GM19238 (cell line): ENCODE measurements around the gene KCNE1.
"Not testable (repeated sequence)": the region's sequence is repeated elsewhere in the genome, so short reads cannot be mapped to it uniquely, and the experiment has no call there.

Experiments
- DNase-seq: peaks from one replicate; pipeline ENCODE4 v3.0.0; 2011; ENCODE audit warnings: low spot score; ENCODE audit not compliant: insufficient read length

Gene KCNE1

DNA sequence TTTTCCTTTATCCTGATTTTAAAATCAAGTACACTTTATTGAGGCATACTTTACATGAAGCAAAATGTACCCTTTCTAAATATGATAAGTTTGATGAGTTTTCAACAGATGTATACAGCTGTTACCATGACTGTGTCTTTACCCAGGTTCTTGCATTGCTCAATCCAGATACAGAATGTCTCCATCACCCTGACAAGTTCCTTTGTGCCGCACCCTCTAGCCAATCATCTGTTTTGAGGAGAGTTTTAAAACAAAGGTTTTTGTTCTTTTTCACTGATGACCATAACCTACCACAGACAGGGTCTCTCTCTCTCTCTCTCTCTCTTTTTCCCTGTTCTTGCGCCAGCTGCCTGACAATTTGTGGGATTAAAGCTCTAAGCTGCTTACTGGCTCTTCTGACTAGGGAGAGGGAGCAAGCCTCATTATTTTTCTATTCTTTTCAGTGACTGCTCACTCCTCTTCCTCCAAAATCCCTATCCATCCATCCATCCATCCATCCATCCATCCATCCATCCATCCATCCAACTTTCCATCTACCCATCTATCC is 1.2 kb upstream of the KCNE1 start:
- DNase-seq: no peak

DNA sequence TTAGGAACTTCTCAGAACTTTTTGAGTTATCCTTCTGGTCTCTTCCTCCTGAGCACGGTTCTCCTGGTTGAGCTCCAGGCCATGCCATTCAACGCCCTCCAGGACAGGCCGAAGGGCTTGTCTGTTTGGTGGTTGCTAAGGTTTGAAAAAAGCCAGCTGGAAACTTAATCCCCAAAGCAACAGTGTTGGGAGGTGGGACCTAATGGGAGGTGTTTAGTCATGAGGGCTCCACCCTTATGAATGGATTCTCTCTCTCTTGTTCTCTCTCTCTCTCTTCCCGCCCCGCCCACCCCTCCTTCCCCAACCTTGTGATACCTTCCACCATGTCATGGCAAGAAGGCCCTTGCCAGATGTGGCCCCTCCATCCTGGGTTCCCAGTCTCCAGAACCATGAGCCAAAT is 829 bp downstream of the KCNE1 start:
- no peak for DNase-seq

DNA sequence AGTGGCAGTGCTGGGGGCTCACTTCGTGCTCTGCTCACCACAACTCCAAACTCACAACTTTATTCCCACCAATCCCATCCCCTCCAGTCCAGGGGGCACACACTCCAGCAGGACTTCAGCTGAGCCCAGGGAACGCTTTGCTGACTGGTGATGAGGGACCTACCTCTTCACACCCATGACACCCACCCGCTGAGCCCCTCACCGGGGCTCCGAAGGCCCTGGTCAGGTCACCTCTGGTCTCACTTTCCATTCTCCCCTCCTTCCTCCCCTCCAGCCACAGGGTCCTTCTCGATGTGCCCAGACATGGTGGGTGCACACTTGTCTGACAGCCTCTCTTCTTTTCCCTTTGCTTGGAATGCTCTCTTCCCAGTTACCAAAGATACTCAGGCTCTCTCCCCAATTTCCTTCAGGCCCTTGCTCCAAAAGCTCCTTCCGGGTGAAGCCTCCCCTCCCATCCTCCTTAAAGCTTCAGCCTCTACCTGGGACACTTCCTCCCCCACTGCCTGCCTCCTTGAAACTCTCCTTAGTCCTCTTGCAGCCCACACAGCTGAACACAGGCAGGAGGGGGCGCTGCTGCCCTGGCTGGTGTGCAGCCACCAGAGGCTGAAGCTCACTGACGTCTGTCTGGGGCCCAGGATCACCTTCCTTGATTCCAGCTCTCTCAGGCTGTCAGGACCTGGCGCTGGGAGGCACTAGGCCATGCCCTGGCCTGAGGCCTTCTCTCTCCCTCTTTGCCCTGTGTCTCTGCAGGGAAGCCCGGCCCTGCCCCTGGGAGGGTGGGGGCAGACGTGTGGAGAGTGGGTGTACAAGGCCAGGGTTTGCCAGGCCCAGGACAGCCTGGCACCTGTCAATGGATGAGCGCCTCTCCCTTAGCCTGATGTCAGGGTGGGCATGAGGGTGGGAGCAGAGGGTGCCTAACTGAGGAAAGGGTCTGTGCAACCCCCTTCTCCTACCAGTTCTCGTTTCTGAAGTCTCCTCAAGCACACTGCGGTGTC is 1.6 kb downstream of the KCNE1 start:
- peak; percentile 38 for DNase-seq

DNA sequence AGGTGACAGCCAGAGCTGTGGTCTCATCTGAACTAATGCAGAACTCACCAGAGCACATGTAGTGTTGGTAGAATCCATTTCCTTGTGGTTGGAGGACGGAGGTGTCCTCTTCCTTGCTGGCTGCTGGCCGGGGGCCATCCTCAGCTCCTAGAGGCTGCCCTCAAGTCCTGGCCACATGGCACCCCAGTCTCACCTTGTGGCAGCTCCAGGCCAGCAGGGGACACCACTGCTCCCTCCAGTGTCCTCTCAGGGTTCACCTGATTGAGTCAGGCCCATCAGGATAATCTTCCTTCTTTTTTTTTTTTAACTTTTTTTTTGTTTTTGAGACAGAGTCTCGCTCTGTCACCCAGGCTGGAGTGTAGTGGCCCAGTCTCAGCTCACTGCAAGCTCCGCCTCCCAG is 2.9 kb downstream of the KCNE1 start:
- DNase-seq: no peak

DNA sequence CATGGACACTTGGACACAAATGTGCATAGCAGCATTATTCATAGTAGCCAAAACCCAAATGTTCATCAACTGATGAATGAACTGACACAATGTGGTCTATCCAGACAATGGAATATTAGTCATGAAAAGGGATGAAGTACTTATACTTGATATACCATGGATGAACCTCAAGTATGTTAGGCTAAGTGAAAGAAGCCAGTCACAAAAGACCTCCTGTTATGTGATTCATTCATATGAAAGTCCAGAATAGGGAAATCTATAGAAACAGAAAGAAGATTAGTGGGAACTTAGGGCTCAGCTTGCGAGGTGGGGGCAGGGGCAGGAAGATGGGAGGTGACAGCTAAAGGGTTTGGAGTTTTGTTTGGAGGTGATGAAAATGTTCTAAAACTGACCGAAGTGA is 7.4 kb downstream of the KCNE1 start:
- no peak for DNase-seq

DNA sequence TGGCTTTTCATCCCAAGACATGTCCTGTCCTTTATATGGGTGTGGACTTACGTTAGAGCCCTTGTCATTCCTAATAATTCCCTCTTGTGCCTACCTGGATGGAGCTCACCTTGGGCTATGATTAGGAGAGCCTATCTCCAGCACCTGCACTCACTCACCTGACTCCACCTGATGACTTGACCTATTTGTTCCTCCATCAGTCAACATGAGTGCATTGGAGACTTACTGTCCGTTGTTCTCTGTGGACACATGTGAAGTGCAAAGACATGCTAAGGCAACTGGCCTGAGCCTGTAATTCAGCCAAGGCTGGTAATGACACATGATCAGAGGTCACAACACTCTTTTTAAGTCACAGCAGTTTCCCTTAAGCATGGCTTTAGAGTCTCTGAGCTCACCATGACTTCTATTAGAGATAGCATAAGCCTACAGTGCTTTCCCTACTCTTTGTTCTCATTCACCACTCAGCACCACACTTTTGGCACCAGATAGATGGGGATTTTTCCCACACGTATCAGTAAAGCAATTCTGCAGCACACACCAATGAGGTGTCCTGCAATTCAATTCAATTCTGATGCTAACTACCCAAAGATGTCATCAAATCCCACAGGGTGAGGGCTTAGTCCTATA is 9.4 kb downstream of the KCNE1 start:
- DNase-seq: no peak

DNA sequence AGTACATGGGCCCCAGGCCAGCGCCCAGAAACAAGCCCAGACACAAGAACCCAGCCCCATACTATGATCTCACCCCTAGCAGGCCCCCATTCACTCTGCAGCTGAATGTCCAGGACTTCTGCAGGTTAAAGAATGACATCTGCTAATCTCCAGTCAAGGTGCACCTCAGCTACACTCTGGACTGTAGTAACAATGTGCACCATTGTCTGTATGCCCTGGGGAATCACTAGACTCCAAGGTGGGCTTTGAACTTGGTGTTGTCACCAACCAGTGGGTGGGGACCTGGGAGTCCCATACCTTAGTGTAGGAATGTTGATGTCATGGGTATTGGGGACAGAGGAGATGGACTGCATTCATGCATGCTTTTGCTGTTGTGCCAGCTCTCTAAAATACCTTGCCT is 10.3 kb downstream of the KCNE1 start:
- DNase-seq: no peak

DNA sequence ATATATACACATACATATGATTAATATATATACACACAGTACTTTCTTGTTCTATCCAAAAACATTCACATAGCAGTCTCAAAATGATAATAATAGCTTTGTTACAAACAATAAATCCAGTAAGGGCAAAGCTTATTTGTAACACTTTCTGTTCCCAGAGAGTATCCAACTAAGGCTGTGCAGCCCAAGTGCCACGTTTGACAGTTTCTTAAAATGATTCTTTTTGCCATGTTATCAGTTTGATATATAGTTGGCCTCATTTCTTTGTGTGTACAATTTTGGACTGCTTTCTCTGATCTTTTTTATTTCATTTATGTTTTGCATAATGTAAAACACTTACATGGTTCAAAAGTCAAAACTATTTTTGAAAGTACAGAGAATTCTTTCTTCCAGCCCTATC is 11.8 kb downstream of the KCNE1 start:
- no peak for DNase-seq

DNA sequence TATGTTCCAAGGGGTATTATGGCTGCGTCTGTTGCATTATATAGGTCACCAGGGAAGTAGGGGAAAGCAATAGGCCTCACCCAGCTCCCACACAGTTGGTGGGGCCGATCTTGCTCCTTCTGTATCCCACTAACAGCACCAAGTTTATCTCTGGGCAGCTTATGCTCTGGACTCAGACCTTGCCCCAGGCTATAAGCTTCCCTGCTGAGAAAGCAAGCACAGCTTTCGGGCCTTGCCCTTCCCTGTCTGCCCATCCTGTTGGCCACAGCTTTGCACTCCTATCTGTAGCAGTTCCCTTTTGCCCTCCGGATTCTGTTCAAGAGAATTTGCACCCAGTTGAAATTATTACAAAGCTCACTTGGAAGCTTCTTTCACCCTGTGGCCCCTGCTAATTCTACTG is 12.9 kb downstream of the KCNE1 start:
- DNase-seq: no peak

DNA sequence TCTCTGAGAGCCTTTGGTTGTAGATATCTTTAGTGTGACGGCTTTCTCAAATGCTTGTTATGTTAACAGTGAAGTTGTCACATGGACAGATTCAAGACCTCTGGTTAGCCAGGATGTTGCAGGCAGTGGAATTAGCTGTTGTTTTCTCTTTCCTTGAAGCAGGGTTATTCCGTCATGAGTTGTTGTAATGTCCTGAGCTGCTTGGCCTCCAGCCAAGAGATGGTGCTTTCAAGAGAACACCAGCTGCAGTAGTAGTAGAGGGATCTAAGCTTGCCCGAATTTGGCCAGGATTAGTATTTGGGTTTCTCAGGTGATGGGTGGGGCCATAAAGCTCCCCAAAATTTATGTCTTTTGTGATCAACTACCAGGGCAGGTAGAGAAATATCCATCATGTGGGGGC is 13.4 kb downstream of the KCNE1 start:
- DNase-seq: no peak

DNA sequence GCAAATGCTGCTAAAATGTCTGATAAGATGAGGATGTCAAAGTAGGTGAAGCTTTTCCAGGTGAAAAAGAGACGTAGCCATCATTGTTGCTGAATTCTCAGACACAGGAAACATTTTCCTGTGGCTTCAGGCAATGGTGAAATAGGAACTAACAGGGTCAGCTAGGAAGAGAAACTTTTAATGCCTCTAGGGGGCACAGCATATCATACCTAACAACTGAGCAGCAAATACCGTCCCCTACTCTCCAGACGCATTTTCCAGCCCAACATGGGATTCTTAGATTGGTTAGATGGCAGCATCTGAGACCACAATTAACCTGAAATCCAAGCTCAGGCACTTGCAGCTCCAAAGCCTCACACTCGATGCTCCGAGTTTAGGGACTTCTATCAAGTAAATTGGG is 28.2 kb downstream of the KCNE1 start:
- DNase-seq: not testable (repeated sequence)

DNA sequence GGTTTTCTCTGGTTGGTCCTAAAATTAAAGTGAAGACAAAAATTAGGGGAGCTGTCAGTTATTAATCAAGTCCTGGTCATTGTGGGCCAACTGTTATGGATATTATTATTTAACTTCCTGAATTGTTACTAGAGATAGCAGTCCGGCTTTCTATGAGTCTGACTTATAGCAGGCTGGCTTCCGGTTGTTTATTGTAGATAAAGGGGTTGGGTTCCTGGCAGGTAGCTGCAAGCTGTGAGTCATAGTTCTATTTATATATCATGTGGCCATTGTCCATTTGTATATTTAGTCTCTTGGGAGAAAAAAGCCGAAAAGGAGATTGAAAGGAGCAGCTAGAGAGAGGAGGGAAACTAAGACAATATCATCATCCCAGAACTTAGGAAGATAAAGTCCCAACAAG is 28.6 kb downstream of the KCNE1 start:
- DNase-seq: not testable (repeated sequence)

DNA sequence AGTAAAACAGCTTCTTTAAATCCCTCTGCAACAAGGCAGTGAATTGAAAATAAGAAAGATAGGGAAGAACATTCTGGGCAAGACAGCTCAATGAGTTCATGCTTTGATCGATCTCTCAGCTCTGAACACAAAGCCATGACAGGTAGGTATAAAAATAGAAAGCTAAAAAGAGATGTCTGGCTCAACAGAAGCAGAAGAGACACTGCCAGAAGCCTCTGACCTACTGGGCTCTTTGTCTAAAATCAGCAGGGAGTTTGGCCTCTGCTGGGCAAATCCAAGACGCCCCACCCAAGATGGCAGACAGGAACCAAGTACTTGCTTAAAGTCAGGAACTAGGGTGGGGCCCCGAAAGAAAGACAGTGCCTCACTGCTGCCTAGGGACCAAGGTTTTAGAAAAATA is 44.7 kb downstream of the KCNE1 start:
- not testable (repeated sequence) for DNase-seq

DNA sequence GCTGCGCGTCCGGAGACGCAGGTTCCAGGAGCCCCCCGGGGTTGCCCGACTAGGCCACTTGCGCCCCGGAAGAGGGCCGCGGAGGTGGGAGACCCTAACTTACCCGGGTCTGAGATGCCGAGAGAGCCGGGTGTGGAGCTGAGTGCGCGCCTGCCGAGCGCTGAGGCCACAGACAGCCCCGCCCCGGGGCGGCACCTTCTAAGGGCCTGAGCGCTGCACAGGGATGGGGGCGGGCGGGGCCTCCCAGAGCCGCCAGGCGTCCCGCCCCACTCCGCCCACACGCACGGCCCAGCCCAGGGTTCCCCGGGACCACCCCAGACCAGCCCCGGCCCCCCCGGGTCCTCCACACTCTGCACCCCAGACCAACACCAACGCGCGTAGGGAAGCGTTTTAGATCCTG is 52.6 kb downstream of the KCNE1 start:
- not testable (repeated sequence) for DNase-seq

DNA sequence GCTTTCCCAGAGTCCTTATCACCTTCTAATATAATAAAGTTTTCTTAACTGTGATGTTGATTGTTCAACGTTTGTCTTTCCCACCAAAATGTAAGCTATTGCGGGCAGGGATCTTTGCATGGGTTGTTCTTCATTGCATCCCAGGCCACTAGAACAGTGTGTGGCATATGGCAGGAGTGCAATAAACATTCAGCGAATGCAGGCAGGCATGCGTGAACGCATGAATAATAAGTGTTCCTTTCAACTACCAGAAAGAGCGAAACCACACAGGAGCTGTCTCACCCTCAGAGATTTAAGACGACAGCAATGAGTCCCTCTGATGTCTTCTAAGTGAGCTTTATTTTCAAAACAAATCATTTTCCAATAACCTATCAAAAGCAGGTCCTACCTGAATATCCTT is 53.7 kb downstream of the KCNE1 start:
- not testable (repeated sequence) for DNase-seq

DNA sequence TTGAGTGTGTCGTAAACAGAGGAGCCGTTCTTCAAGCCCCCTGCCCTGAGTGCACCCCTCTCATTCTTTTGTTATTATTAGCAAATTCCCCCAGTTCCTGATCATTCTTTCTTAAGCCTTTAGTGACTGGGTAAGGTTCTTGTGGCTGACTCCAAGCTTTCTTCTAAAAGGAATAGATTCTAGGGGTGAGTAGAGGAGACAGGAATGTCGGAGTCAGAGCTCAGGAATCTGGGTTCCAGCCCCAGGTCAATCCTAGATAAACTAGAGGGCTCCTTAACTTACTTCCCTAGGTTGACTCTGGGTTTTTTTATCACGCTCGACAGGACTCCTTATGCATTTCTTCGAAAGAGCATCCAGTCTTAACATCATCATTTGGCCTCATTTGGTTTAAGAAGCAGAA is 55.8 kb downstream of the KCNE1 start:
- DNase-seq: not testable (repeated sequence)

DNA sequence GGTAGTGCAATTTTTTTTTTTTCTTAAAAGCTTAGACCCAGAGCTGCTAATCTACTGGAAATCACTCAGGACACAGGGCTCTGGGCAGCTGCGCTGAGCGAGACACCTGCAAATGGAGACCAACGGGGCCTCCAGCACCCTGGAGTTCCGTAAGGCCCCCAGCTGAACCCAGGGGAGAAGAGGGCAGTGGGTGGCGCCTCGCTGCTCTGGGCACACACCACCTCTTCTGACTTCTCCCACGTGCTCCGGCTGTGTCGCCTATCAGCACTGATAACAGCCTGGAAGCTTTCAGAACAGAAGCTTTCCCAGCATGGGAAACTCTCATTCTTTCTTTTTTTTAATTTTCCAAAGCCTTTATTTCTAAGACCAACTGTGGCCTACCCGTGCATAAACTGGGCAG is 56.4 kb downstream of the KCNE1 start:
- not testable (repeated sequence) for DNase-seq

DNA sequence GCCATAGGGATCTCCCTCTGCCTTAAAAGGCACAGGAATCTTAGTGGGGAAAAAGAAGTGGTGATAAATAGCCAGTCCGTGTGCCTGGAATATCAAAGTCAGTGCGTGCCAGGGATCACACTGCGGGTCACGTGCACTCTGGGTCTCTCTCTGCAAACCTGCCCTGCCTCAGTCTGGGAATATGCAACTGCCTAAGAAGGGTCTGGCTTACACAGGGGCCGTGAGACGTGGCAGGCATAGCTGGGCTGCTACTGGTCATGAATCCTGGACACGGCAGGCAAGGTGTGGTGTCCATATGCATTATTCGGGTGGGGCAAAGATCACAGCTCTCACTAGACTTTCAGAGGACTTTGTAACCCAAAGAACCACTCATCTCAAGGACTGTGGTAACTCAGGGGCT is 65.0 kb downstream of the KCNE1 start:
- DNase-seq: not testable (repeated sequence)

DNA sequence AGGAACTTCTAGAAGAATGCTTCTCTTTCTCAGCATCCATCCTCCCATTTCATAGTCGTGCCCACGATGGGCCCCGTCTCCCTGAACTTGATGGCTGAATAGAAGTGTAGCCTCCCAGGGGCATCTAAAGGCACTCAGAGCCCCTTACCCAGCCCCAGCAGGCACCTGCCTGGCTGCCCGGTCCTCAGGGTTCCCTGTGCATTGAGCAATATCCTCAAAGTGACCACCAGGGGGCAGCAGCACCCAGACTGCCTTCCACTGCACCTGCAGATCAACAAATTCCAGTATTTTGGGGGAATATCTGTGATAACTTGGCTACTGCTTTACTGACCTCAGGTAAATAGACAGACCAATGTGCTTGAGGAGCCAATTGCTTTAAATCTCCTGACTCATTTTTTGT is 68.5 kb downstream of the KCNE1 start:
- not testable (repeated sequence) for DNase-seq

DNA sequence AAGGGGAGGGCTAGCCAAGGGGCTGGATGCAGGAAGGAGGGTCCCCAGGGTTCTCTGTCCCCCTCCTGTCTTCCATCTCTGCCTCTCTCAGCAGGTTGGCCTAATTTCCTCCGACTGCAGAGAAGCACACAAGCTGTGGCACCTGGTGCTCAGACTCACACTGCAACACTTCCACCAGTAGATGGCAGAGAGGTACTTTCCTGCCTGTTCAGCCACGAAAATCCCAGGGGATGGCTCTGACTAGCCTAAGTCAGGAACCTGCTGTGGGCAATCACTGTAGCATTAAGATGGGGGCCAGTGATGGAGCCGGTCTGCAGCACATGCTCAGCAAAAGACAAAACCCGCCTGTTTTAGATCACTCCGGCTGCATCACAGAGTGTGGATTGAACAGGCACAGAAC is 82.3 kb downstream of the KCNE1 start:
- not testable (repeated sequence) for DNase-seq

DNA sequence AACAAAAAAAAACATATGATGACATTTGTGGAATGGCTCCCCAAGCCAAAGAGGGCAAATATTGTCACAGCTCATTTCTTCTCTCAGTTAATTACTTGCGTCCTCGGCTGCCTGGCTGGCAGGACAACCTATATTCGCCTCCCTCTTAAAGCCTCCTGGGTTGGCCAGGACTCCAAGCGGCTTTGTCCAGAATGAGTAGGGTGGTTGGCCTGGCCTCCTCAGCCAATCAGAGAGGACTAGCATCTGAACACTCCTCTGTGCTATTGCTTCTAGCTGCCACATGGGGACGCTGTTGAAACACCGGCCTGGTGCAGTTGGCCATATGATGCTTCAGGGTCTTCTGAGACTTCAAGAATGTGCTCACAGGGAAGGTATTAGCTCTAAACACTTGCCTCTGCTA is 83.6 kb downstream of the KCNE1 start:
- not testable (repeated sequence) for DNase-seq

DNA sequence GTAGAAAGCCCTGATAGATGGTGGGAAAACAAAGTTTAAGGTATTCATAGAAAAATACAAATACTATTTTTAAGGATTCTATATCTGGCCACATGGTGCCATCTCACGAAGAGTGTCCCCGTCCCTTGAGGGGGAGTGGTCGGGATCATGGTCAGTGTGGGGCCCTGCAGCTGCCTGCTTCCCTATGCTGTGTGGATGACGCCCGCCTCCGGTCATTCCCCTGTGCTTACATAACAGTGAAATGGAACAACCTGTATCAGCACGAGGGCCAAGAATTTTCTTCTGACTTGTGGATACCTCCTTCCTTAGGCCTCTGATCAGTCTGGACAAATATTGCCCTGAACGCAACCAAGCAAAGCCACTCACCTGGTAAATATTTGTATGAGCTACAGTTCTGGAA is 84.7 kb downstream of the KCNE1 start:
- DNase-seq: not testable (repeated sequence)
